Central memory CD8-positive, alpha-beta T cell (primary cell): Measurements from ENCODE around the gene SERTAD1.
A peak's percentile ranks its signal among the peaks of the same experiment; 100 is the strongest.
"Not testable (repeated sequence)": the region's sequence is repeated elsewhere in the genome, so short reads cannot be mapped to it uniquely, and the experiment has no call there.

Experiments used
- ATAC-seq: fragments of 150-1000 bp; cut with Tn5 transposase; replicated peaks from 2 replicates; pipeline ENCODE4 v1.10.0; 2022; ENCODE audit warnings: mild to moderate bottlenecking, moderate FRiP score, moderate number of reproducible peaks; ENCODE audit not compliant: poor library complexity, severe bottlenecking; ENCODE audit errors: extremely low read depth
- DNase-seq, 2 donors: peaks; one replicate each; pipeline ENCODE4 v3.0.0; 2021; ENCODE audit warnings: low spot score in 2 of 2
- H3K27ac Mint-ChIP-seq: one replicate; pipeline ENCODE4 v1.8.0; 2022; ENCODE audit warnings: low read depth, mild to moderate bottlenecking, moderate library complexity, mixed read lengths
- H3K27me3 Mint-ChIP-seq: one replicate; pipeline ENCODE4 v1.8.0; 2022; ENCODE audit warnings: mixed read lengths
- H3K36me3 Mint-ChIP-seq: one replicate; pipeline ENCODE4 v1.8.0; 2022; ENCODE audit warnings: mild to moderate bottlenecking, moderate library complexity, mixed read lengths; ENCODE audit not compliant: insufficient read depth
- H3K4me1 Mint-ChIP-seq: one replicate; pipeline ENCODE4 v1.8.0; 2022; ENCODE audit warnings: mixed read lengths
- H3K4me3 Mint-ChIP-seq: one replicate; pipeline ENCODE4 v1.8.0; 2022; ENCODE audit warnings: mild to moderate bottlenecking, moderate library complexity, mixed read lengths
- H3K9me3 Mint-ChIP-seq: one replicate; pipeline ENCODE4 v1.8.0; 2022; ENCODE audit warnings: mixed read lengths

SERTAD1 gene

GRCh38 chr19:40414542-40415535 is 11.0 kb downstream of the SERTAD1 start:
- Mint-ChIP-seq H3K27me3 (no peaks in the 10 kb centered on the region), H3K27ac (peak overlapping the region; percentile 32)
- DNase-seq, result no peak

GRCh38 chr19:40413291-40413845 is 12.4 kb downstream of the SERTAD1 start, which contains the start of gene PRX:
TSS of gene PRX (minus strand) at chr19:40413378. CDS start at chr19:40407932, 5,446 bp downstream.
- Mint-ChIP-seq H3K27me3 (no peaks in the 10 kb centered on the region), H3K36me3 (no peaks in the 10 kb centered on the region), H3K27ac (no peak within 1 kb of the TSS), H3K4me1 (peaks cover 16% of the 10 kb centered on the region), H3K4me3 (no peak within 1 kb of the TSS), H3K9me3 (no peaks in the 10 kb centered on the region)
- ATAC-seq, result no peak
- no peak for DNase-seq

More at GRCh38 chr19:40414542-40415535, 11.0 kb downstream of the SERTAD1 start:
- Mint-ChIP-seq H3K9me3 (no peaks in the 10 kb centered on the region), H3K4me3 (no peak overlapping the region), H3K36me3 (peaks cover 4% of the 10 kb centered on the region), H3K4me1 (peaks cover 16% of the 10 kb centered on the region)
- no peak for ATAC-seq

- no peak for ATAC-seq
- Mint-ChIP-seq H3K4me3 (no peak overlapping the region), H3K36me3 (no peaks in the 10 kb centered on the region), H3K27ac (no peak overlapping the region), H3K9me3 (no peaks in the 10 kb centered on the region), H3K27me3 (no peaks in the 10 kb centered on the region), H3K4me1 (peaks cover 19% of the 10 kb centered on the region)
- no peak for DNase-seq
Measured at GRCh38 chr19:40412866-40413265, 12.9 kb downstream of the SERTAD1 start.

- H3K27ac Mint-ChIP-seq, result no peak overlapping the region
- H3K27me3 Mint-ChIP-seq, result no peaks in the 10 kb centered on the region
- no peak overlapping the region for H3K4me3 Mint-ChIP-seq
- peaks cover 1% of the 10 kb centered on the region for H3K36me3 Mint-ChIP-seq
- peaks cover 17% of the 10 kb centered on the region for H3K4me1 Mint-ChIP-seq
- no peak for ATAC-seq
- H3K9me3 Mint-ChIP-seq, result no peaks in the 10 kb centered on the region
- DNase-seq, result no peak
Measured at GRCh38 chr19:40411958-40412499, 13.8 kb downstream of the SERTAD1 start.

GRCh38 chr19:40411125-40411842 is 14.5 kb downstream of the SERTAD1 start:
- no peak overlapping the region for H3K27ac Mint-ChIP-seq
- peaks cover 1% of the 10 kb centered on the region for H3K36me3 Mint-ChIP-seq
- no peaks in the 10 kb centered on the region for H3K27me3 Mint-ChIP-seq
- H3K4me3 Mint-ChIP-seq, result no peak overlapping the region
- no peaks in the 10 kb centered on the region for H3K9me3 Mint-ChIP-seq
- no peak for ATAC-seq
- DNase-seq, result no peak
- H3K4me1 Mint-ChIP-seq, result peaks cover 13% of the 10 kb centered on the region

- no peak for ATAC-seq
- Mint-ChIP-seq H3K4me1 (peaks cover 13% of the 10 kb centered on the region), H3K27ac (no peak overlapping the region), H3K4me3 (no peak overlapping the region), H3K27me3 (no peaks in the 10 kb centered on the region), H3K9me3 (no peaks in the 10 kb centered on the region), H3K36me3 (peaks cover 1% of the 10 kb centered on the region)
- DNase-seq, result no peak
Measured at GRCh38 chr19:40410030-40410389, 15.8 kb downstream of the SERTAD1 start.

GRCh38 chr19:40408598-40408925 is 17.2 kb downstream of the SERTAD1 start:
- not testable (repeated sequence) for H3K27ac Mint-ChIP-seq

GRCh38 chr19:40407714-40408597 is 17.8 kb downstream of the SERTAD1 start:
- H3K9me3 Mint-ChIP-seq, result no peaks in the 10 kb centered on the region
- H3K4me1 Mint-ChIP-seq, result peaks cover 24% of the 10 kb centered on the region
- DNase-seq (no peak), ATAC-seq (no peak)
- peak overlapping the region; percentile 34 for H3K4me3 Mint-ChIP-seq
- peaks cover 1% of the 10 kb centered on the region for H3K36me3 Mint-ChIP-seq
- no peak overlapping the region for H3K27ac Mint-ChIP-seq
- H3K27me3 Mint-ChIP-seq, result no peaks in the 10 kb centered on the region

More at GRCh38 chr19:40408598-40408925, 17.2 kb downstream of the SERTAD1 start:
- ATAC-seq, DNase-seq, H3K4me3 Mint-ChIP-seq, H3K27me3 Mint-ChIP-seq, H3K9me3 Mint-ChIP-seq, H3K36me3 Mint-ChIP-seq: not testable (repeated sequence)
- H3K4me1 Mint-ChIP-seq, result peaks cover 21% of the 10 kb centered on the region

- peak; percentile 54 to 61 for DNase-seq
- Mint-ChIP-seq H3K36me3 (peaks cover 3% of the 10 kb centered on the region), H3K9me3 (no peaks in the 10 kb centered on the region), H3K4me1 (peaks cover 39% of the 10 kb centered on the region), H3K4me3 (peak overlapping the region; percentile 86), H3K27ac (no peak overlapping the region), H3K27me3 (no peaks in the 10 kb centered on the region)
- ATAC-seq, result peak; percentile 69
Measured at GRCh38 chr19:40403262-40403984, 22.4 kb downstream of the SERTAD1 start.

- Mint-ChIP-seq H3K4me1 (peaks cover 31% of the 10 kb centered on the region), H3K4me3 (no peak overlapping the region), H3K27me3 (no peaks in the 10 kb centered on the region), H3K9me3 (no peaks in the 10 kb centered on the region), H3K27ac (no peak overlapping the region), H3K36me3 (peaks cover 2% of the 10 kb centered on the region)
- ATAC-seq (no peak), DNase-seq (no peak)
Measured at GRCh38 chr19:40400559-40400958, 25.2 kb downstream of the SERTAD1 start.

- Mint-ChIP-seq H3K9me3 (no peaks in the 10 kb centered on the region), H3K4me1 (peaks cover 21% of the 10 kb centered on the region), H3K4me3 (no peak overlapping the region), H3K27me3 (no peaks in the 10 kb centered on the region), H3K27ac (no peak overlapping the region), H3K36me3 (peaks cover 2% of the 10 kb centered on the region)
- DNase-seq, result no peak
- peak; percentile 42 for ATAC-seq
Measured at GRCh38 chr19:40398417-40399131, 27.2 kb downstream of the SERTAD1 start.
